ENCODE measurements around the gene CEP41. TPM values are rescaled to one million over a fixed set of nuclear protein-coding genes. Genes with fewer than 3 reads are reported as not detected.
A peak's percentile ranks its signal among the peaks of the same experiment; 100 is the strongest.

CEP41 gene
- total RNA-seq: 19.1 and 22.0 TPM in 2 replicates

DNA sequence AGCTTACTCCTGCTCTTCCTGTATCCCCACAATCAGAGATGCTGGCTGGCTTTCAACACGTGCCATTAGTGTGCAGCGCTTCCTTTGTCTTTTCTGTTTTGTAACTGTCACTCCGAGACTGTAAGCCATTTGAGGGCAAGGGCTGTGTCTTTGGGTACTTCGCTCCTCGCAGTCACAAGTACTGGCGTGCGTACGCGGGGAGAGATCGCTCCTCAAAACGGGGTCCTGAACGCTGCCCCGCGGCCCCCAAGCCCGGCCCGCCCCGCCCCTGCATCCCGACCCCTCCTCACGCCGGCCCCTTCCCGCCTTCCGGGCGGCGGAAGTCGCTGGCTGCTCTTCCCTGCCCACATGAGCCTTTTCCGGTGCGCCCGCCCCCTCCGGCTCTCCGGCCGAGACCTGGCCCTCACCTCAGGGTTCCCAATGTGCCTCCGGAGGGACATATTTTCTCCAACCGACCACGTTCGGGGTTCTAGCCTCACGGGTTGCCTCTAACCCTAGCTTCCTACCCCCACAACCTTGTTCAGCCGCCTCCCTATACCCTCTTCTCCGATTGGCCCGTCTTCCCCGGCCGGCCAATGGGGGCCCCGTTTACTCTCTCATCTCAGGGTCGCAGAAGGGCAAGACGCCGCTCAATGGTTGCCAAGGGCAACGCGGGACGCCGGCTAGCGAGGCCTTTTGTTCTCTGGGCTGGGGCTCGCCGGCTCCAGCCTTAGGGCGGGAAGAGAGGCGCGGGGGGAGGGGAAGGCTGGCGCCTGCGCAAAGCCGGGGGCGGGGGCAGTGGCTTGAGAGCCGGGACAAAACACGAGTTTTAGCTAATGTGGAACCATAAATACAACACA lies at the start of gene CEP41:
Gene CEP41 (minus strand): TSS at position 490 of the 839 bp plus-strand sequence. CDS start 50 bp downstream, at position 440.
- TF ChIP-seq, protein P1, sequence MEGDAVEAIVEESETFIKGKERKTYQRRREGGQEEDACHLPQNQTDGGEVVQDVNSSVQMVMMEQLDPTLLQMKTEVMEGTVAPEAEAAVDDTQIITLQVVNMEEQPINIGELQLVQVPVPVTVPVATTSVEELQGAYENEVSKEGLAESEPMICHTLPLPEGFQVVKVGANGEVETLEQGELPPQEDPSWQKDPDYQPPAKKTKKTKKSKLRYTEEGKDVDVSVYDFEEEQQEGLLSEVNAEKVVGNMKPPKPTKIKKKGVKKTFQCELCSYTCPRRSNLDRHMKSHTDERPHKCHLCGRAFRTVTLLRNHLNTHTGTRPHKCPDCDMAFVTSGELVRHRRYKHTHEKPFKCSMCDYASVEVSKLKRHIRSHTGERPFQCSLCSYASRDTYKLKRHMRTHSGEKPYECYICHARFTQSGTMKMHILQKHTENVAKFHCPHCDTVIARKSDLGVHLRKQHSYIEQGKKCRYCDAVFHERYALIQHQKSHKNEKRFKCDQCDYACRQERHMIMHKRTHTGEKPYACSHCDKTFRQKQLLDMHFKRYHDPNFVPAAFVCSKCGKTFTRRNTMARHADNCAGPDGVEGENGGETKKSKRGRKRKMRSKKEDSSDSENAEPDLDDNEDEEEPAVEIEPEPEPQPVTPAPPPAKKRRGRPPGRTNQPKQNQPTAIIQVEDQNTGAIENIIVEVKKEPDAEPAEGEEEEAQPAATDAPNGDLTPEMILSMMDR (conservative IDR thresholded peaks at IDR 0.05; ENCODE audit: low read depth, low read length): no peak
- peak; percentile 50 for DNase-seq (ENCODE audit: low read depth)
- peak within 1 kb of the TSS; percentile 86 for H3K4me3 ChIP-seq (ENCODE audit: low read depth, low read length)

- no peak overlapping the region for H3K4me3 ChIP-seq (ENCODE audit: low read depth, low read length)
- TF ChIP-seq, protein P1 (conservative IDR thresholded peaks at IDR 0.05; ENCODE audit: low read depth, low read length): no peak
- DNase-seq (ENCODE audit: low read depth): no peak
These were observed 49.5 kb upstream of the CEP41 start for GRCh38 chr7:130490311-130490791.

- DNase-seq (ENCODE audit: low read depth): no peak
- H3K4me3 ChIP-seq (ENCODE audit: low read depth, low read length): no peak overlapping the region
- TF ChIP-seq, protein P1 (conservative IDR thresholded peaks at IDR 0.05; ENCODE audit: low read depth, low read length): no peak
These were observed 48.5 kb upstream of the CEP41 start for GRCh38 chr7:130489140-130489983.

GRCh38 chr7:130488392-130489139 lies 47.8 kb upstream of the CEP41 start:
- DNase-seq (ENCODE audit: low read depth): no peak
- TF ChIP-seq, protein P1 (conservative IDR thresholded peaks at IDR 0.05; ENCODE audit: low read depth, low read length): no peak
- H3K4me3 ChIP-seq (ENCODE audit: low read depth, low read length): no peak overlapping the region

- DNase-seq (ENCODE audit: low read depth): peak; percentile 18
- H3K4me3 ChIP-seq (ENCODE audit: low read depth, low read length): peak overlapping the region; percentile 40
- TF ChIP-seq, protein P1 (conservative IDR thresholded peaks at IDR 0.05; ENCODE audit: low read depth, low read length): no peak
These were observed 46.2 kb upstream of the CEP41 start for GRCh38 chr7:130486954-130487436.
